Left ventricle myocardium inferior (tissue), 1 donor: ENCODE data around the gene KCTD5. TPM values are rescaled to one million over a fixed set of nuclear protein-coding genes. Genes with fewer than 3 reads are reported as not detected.

ENCODE experiments used
- DNase-seq: peaks from one replicate; pipeline ENCODE4 v3.0.0-alpha.2; 2020
- H3K27ac ChIP-seq: fragments of 200-600 bp; replicated peaks from 2 replicates; pipeline ENCODE4 v1.8.0; 2021
- H3K27me3 ChIP-seq: fragments of 200-600 bp; 2 replicates; pipeline ENCODE4 v1.8.0; 2021; ENCODE audit warnings: low read depth
- H3K36me3 ChIP-seq: fragments of 200-600 bp; 2 replicates; pipeline ENCODE4 v1.8.0; 2021
- H3K4me1 ChIP-seq: fragments of 200-600 bp; 2 replicates; pipeline ENCODE4 v1.8.0; 2021
- H3K4me3 ChIP-seq: fragments of 200-600 bp; 2 replicates; pipeline ENCODE4 v1.8.0; 2021; ENCODE audit warnings: mild to moderate bottlenecking, moderate library complexity
- H3K9me3 ChIP-seq: fragments of 200-600 bp; replicated peaks from 2 replicates; pipeline ENCODE4 v1.8.0; 2021
- intact Hi-C: fragments of 100-400 bp; cut with micrococcal nuclease; formaldehyde crosslinking; loops from one replicate; pipeline ENCODE4 v1.11.0; 2022
- total RNA-seq: library from RNA; stranded (reverse); fragmentation: NEBNext Ultra II Directional; extraction: Animal tissue kit (Norgen Biotek cat#: 25700); gene quantifications from one replicate; pipeline ENCODE4 v1.2.1, GENCODE V29; 2021
- TF ChIP-seq, protein P1 (sequence below): fragments of 200-600 bp; IDR thresholded peaks from 2 replicates; pipeline ENCODE4 v1.8.0; 2021; ENCODE audit warnings: antibody characterized with exemption, mild to moderate bottlenecking, borderline replicate concordance
- donor health status: DM: no; HTN: yes; CAD: no; lungs with severe emphysema.

The KCTD5 gene
- total RNA-seq, 1 donor from 2014 or later = 10.2 TPM

- intact Hi-C loops = no loop called here
Observed at GRCh38 chr16:2752035-2752849, 69.9 kb downstream of the KCTD5 start, which contains the start of gene SRRM2. Gene SRRM2 (plus strand): TSS chr16:2752638. CDS start chr16:2756365, 3,727 bp downstream.

GRCh38 chr16:2752850-2753732 is 70.8 kb downstream of the KCTD5 start:
- DNase-seq = peak; percentile 87
- peaks cover 12% of the 10 kb centered on the region for H3K36me3 ChIP-seq
- TF ChIP-seq, protein P1, sequence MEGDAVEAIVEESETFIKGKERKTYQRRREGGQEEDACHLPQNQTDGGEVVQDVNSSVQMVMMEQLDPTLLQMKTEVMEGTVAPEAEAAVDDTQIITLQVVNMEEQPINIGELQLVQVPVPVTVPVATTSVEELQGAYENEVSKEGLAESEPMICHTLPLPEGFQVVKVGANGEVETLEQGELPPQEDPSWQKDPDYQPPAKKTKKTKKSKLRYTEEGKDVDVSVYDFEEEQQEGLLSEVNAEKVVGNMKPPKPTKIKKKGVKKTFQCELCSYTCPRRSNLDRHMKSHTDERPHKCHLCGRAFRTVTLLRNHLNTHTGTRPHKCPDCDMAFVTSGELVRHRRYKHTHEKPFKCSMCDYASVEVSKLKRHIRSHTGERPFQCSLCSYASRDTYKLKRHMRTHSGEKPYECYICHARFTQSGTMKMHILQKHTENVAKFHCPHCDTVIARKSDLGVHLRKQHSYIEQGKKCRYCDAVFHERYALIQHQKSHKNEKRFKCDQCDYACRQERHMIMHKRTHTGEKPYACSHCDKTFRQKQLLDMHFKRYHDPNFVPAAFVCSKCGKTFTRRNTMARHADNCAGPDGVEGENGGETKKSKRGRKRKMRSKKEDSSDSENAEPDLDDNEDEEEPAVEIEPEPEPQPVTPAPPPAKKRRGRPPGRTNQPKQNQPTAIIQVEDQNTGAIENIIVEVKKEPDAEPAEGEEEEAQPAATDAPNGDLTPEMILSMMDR = no peak
- peaks cover 66% of the 10 kb centered on the region for H3K4me1 ChIP-seq
- H3K27me3 ChIP-seq = no peaks in the 10 kb centered on the region
- H3K9me3 ChIP-seq = no peaks in the 10 kb centered on the region
- H3K4me3 ChIP-seq = peak overlapping the region; percentile 82
- intact Hi-C loops = no loop called here
- peak overlapping the region; percentile 99 for H3K27ac ChIP-seq

More at GRCh38 chr16:2752035-2752849, 69.9 kb downstream of the KCTD5 start, which contains the start of gene SRRM2:
- peak within 1 kb of the TSS; percentile 82 for H3K4me3 ChIP-seq
- TF ChIP-seq, protein P1 = no peak
- peaks cover 4% of the 10 kb centered on the region for H3K36me3 ChIP-seq
- peak; percentile 96 for DNase-seq
- H3K27ac ChIP-seq = peak within 1 kb of the TSS; percentile 99
- peaks cover 59% of the 10 kb centered on the region for H3K4me1 ChIP-seq
- H3K27me3 ChIP-seq = no peaks in the 10 kb centered on the region
- H3K9me3 ChIP-seq = no peaks in the 10 kb centered on the region

- peak overlapping the region; percentile 82 for H3K4me3 ChIP-seq
- peak overlapping the region; percentile 99 for H3K27ac ChIP-seq
- no peaks in the 10 kb centered on the region for H3K9me3 ChIP-seq
- DNase-seq = no peak
- H3K27me3 ChIP-seq = no peaks in the 10 kb centered on the region
- TF ChIP-seq, protein P1 = no peak
- peaks cover 72% of the 10 kb centered on the region for H3K4me1 ChIP-seq
- intact Hi-C loops = no loop called here
- H3K36me3 ChIP-seq = peaks cover 18% of the 10 kb centered on the region
Observed at GRCh38 chr16:2753733-2754020, 71.4 kb downstream of the KCTD5 start.

GRCh38 chr16:2755158-2755557 is 72.8 kb downstream of the KCTD5 start:
- H3K4me1 ChIP-seq = peaks cover 79% of the 10 kb centered on the region
- TF ChIP-seq, protein P1 = no peak
- H3K4me3 ChIP-seq = peak overlapping the region; percentile 82
- peaks cover 33% of the 10 kb centered on the region for H3K36me3 ChIP-seq
- no peaks in the 10 kb centered on the region for H3K9me3 ChIP-seq
- no peaks in the 10 kb centered on the region for H3K27me3 ChIP-seq
- intact Hi-C loops = no loop called here
- H3K27ac ChIP-seq = peak overlapping the region; percentile 99
- DNase-seq = no peak

- peaks cover 46% of the 10 kb centered on the region for H3K36me3 ChIP-seq
- intact Hi-C loops = no loop called here
- no peak overlapping the region for H3K27ac ChIP-seq
- TF ChIP-seq, protein P1 = no peak
- no peaks in the 10 kb centered on the region for H3K9me3 ChIP-seq
- peak overlapping the region; percentile 82 for H3K4me3 ChIP-seq
- peaks cover 83% of the 10 kb centered on the region for H3K4me1 ChIP-seq
- H3K27me3 ChIP-seq = no peaks in the 10 kb centered on the region
- no peak for DNase-seq
Observed at GRCh38 chr16:2756288-2757015, 74.1 kb downstream of the KCTD5 start.
